H9 (cell line): ENCODE data around the gene EGLN3. TPM values are rescaled to one million over a fixed set of nuclear protein-coding genes. Genes with fewer than 3 reads are reported as not detected.

ENCODE experiments used
- DNase-seq: peaks from one replicate; pipeline ENCODE4 v3.0.0-alpha.2; 2017
- H2AFZ ChIP-seq: one replicate; pipeline ENCODE4 v1.6.1; 2013; ENCODE audit warnings: mild to moderate bottlenecking, low read length, control low read depth, moderate library complexity
- H2AK5ac ChIP-seq: 2 replicates; pipeline ENCODE4 v1.6.1; 2013; ENCODE audit warnings: low read length, control low read depth, mixed read lengths; ENCODE audit not compliant: insufficient read length
- H2BK120ac ChIP-seq: one replicate; pipeline ENCODE4 v1.6.1; 2013; ENCODE audit warnings: low read depth, mild to moderate bottlenecking, low read length, control low read depth, inconsistent platforms; ENCODE audit not compliant: poor library complexity, severe bottlenecking
- H2BK12ac ChIP-seq: 2 replicates; pipeline ENCODE4 v1.6.1; 2013; ENCODE audit warnings: low read length, control low read depth, mixed read lengths, low read depth; ENCODE audit not compliant: insufficient read length
- H2BK15ac ChIP-seq: 2 replicates; pipeline ENCODE4 v1.6.1; 2013; ENCODE audit warnings: low read depth, low read length, control low read depth
- H2BK20ac ChIP-seq: one replicate; pipeline ENCODE4 v1.6.1; 2013; ENCODE audit warnings: low read depth, mild to moderate bottlenecking, low read length, control low read depth, inconsistent platforms; ENCODE audit not compliant: poor library complexity, severe bottlenecking
- H2BK5ac ChIP-seq: 2 replicates; pipeline ENCODE4 v1.6.1; 2013; ENCODE audit warnings: low read length, control low read depth, mixed read lengths; ENCODE audit not compliant: insufficient read length
- H3K14ac ChIP-seq: 2 replicates; pipeline ENCODE4 v1.6.1; 2013; ENCODE audit warnings: low read length, control low read depth; ENCODE audit not compliant: insufficient read depth
- H3K18ac ChIP-seq: 2 replicates; pipeline ENCODE4 v1.6.1; 2013; ENCODE audit warnings: low read depth, mild to moderate bottlenecking, mixed read lengths, low read length, control low read depth; ENCODE audit not compliant: insufficient read length
- H3K23ac ChIP-seq: 2 replicates; pipeline ENCODE4 v1.6.1; 2013; ENCODE audit warnings: low read length, control low read depth, mixed read lengths, low read depth; ENCODE audit not compliant: insufficient read length
- H3K23me2 ChIP-seq: 2 replicates; pipeline ENCODE4 v1.6.1; 2013; ENCODE audit warnings: low read depth, mild to moderate bottlenecking, mixed read lengths, low read length, control low read depth; ENCODE audit not compliant: insufficient read length, poor library complexity, severe bottlenecking
- H3K27ac ChIP-seq: 2 replicates; pipeline ENCODE4 v1.5.1; 2013; ENCODE audit warnings: low read length, control low read depth, mixed read lengths, low read depth; ENCODE audit not compliant: insufficient read length
- H3K27me3 ChIP-seq: 2 replicates; pipeline ENCODE4 v1.6.1; 2013; ENCODE audit warnings: low read length, control low read depth, inconsistent platforms; ENCODE audit not compliant: insufficient read depth
- H3K4ac ChIP-seq: 2 replicates; pipeline ENCODE4 v1.6.1; 2013; ENCODE audit warnings: low read depth, mild to moderate bottlenecking, control low read depth, inconsistent platforms, low read length, moderate library complexity
- H3K4me1 ChIP-seq: 2 replicates; pipeline ENCODE4 v1.6.1; 2013; ENCODE audit warnings: low read length, control low read depth, inconsistent platforms; ENCODE audit not compliant: insufficient read depth
- H3K4me2 ChIP-seq: 2 replicates; pipeline ENCODE4 v1.6.1; 2013; ENCODE audit warnings: low read length, control low read depth, mixed read lengths; ENCODE audit not compliant: insufficient read length, insufficient read depth
- H3K56ac ChIP-seq: 2 replicates; pipeline ENCODE4 v1.6.1; 2013; ENCODE audit warnings: low read depth, mild to moderate bottlenecking, mixed read lengths, low read length, control low read depth; ENCODE audit not compliant: insufficient read length
- H3K79me1 ChIP-seq: 2 replicates; pipeline ENCODE4 v1.6.1; 2013; ENCODE audit warnings: low read depth, mild to moderate bottlenecking, moderate library complexity, low read length, control low read depth, inconsistent platforms; ENCODE audit not compliant: insufficient read depth, poor library complexity, severe bottlenecking
- H3K79me2 ChIP-seq: 2 replicates; pipeline ENCODE4 v1.6.1; 2013; ENCODE audit warnings: low read length, control low read depth, inconsistent platforms; ENCODE audit not compliant: insufficient read depth
- H3K9ac ChIP-seq: 2 replicates; pipeline ENCODE4 v1.6.1; 2013; ENCODE audit warnings: low read length, control low read depth, mixed read lengths; ENCODE audit not compliant: insufficient read length; ENCODE audit errors: extremely low read depth
- H3K9me3 ChIP-seq: one replicate; pipeline ENCODE4 v1.6.1; 2013; ENCODE audit warnings: low read depth, low read length, inconsistent platforms; ENCODE audit not compliant: control insufficient read depth
- H3T11ph ChIP-seq: one replicate; pipeline ENCODE4 v1.6.1; 2013; ENCODE audit warnings: mild to moderate bottlenecking, low read length, control low read depth, inconsistent platforms
- H4K20me1 ChIP-seq: one replicate; pipeline ENCODE4 v1.6.1; 2013; ENCODE audit not compliant: control insufficient read depth, insufficient read length, insufficient read depth
- H4K5ac ChIP-seq: 2 replicates; pipeline ENCODE4 v1.6.1; 2013; ENCODE audit warnings: low read depth, mild to moderate bottlenecking, mixed read lengths, low read length, control low read depth; ENCODE audit not compliant: insufficient read length
- H4K8ac ChIP-seq: replicated peaks from 2 replicates; pipeline ENCODE4 v1.6.1; 2013; ENCODE audit warnings: low read length, control low read depth, mixed read lengths, low read depth; ENCODE audit not compliant: insufficient read length
- H4K91ac ChIP-seq: 2 replicates; pipeline ENCODE4 v1.6.1; 2013; ENCODE audit warnings: low read depth, mild to moderate bottlenecking, moderate library complexity, mixed read lengths, low read length, control low read depth; ENCODE audit not compliant: insufficient read length
- H3K27ac Mint-ChIP-seq, 3 experiments: 2 replicates in 2 of 3; 3 replicates in 1 of 3; pipeline ENCODE4 v1.8.0; 2020 to 2021; ENCODE audit warnings: mixed read lengths in 3 of 3, mild to moderate bottlenecking in 1 of 3, moderate library complexity in 1 of 3
- H3K27me3 Mint-ChIP-seq: 2 replicates; pipeline ENCODE4 v1.8.0; 2021; ENCODE audit warnings: low read depth, mild to moderate bottlenecking, moderate library complexity, mixed read lengths
- H3K36me3 Mint-ChIP-seq, 3 experiments: 2 replicates in 2 of 3; 3 replicates in 1 of 3; pipeline ENCODE4 v1.8.0; 2020 to 2021; ENCODE audit warnings: low read depth in 3 of 3, mixed read lengths in 3 of 3; ENCODE audit not compliant: insufficient read depth in 1 of 3
- H3K4me1 Mint-ChIP-seq, 2 experiments: 2 replicates each; pipeline ENCODE4 v1.8.0; 2020; ENCODE audit warnings: mixed read lengths in 2 of 2
- H3K4me3 Mint-ChIP-seq, 2 experiments: 2 replicates in 1 of 2; 3 replicates in 1 of 2; pipeline ENCODE4 v1.8.0; 2020 to 2021; ENCODE audit warnings: mild to moderate bottlenecking in 2 of 2, mixed read lengths in 2 of 2, moderate library complexity in 1 of 2
- H3K9me3 Mint-ChIP-seq, 2 experiments: 2 replicates in 1 of 2; 3 replicates in 1 of 2; pipeline ENCODE4 v1.8.0; 2020; ENCODE audit warnings: mild to moderate bottlenecking in 2 of 2, mixed read lengths in 2 of 2, moderate library complexity in 1 of 2
- CTCF ChIP-seq: fragments of 200-600 bp; sonication (generic); conservative IDR thresholded peaks from 3 replicates; pipeline ENCODE4 v1.8.0; 2021; ENCODE audit warnings: antibody characterized with exemption, mild to moderate bottlenecking
- WGBS: extraction: QIAGEN DNeasy Blood & Tissue Kit; methylation state at CpG from one replicate; pipeline ENCODE4 v1.1.7; 2013; ENCODE audit warnings: missing lambda C conversion rate, low lambda C conversion rate, mixed read lengths; ENCODE audit not compliant: insufficient read length; ENCODE audit errors: extremely low coverage; 5-methylcytosine and 5-hydroxymethylcytosine counted together
- total RNA-seq: library from RNA; stranded (reverse); gene quantifications from 2 replicates; pipeline ENCODE4 v1.2.1, GENCODE V29; 2021

The EGLN3 gene
- total RNA-seq, 1 experiment from 2014 or later, result 19.8 TPM

- H2BK12ac ChIP-seq, result no peak overlapping the region
- WGBS, result no CpG with 5 or more reads among the region's 3 CpGs
- no peak overlapping the region for H2AK5ac ChIP-seq
- no peaks in the 10 kb centered on the region for H3K9me3 ChIP-seq
- no peak overlapping the region for H3K27ac Mint-ChIP-seq
- no peaks in the 10 kb centered on the region for H3K23me2 ChIP-seq
- H3K4me1 Mint-ChIP-seq, result peaks cover 34 to 38% of the 10 kb centered on the region in 2 experiments
- no peak overlapping the region for H4K8ac ChIP-seq
- H2BK5ac ChIP-seq, result no peak overlapping the region
- no peak overlapping the region for H2BK20ac ChIP-seq
- H3K4me1 ChIP-seq, result peaks cover 6% of the 10 kb centered on the region; the same call in 1 of the 2 replicates
- no peaks in the 10 kb centered on the region for H3K27me3 Mint-ChIP-seq
- no peak overlapping the region for H3T11ph ChIP-seq
- no peak overlapping the region for H4K91ac ChIP-seq
- no peaks in the 10 kb centered on the region for H3K79me2 ChIP-seq
- H3K27ac ChIP-seq, result no peak overlapping the region
- H3K36me3 Mint-ChIP-seq, result peaks cover 0 to 7% (median 0%) of the 10 kb centered on the region in 3 experiments; a peak in 2 of 7 replicates
- no peak overlapping the region for H3K56ac ChIP-seq
- no peak overlapping the region for H2BK15ac ChIP-seq
- no peak overlapping the region for H2AFZ ChIP-seq
- TF ChIP-seq CTCF, result no peak
- no peaks in the 10 kb centered on the region for H4K20me1 ChIP-seq
- H3K14ac ChIP-seq, result no peak overlapping the region
- H3K9me3 Mint-ChIP-seq, result peaks cover 3 to 6% of the 10 kb centered on the region in 2 experiments; a peak in 4 of 5 replicates
- H2BK120ac ChIP-seq, result no peak overlapping the region
- no peak overlapping the region for H3K4ac ChIP-seq
- H3K27me3 ChIP-seq, result no peaks in the 10 kb centered on the region
- H3K4me2 ChIP-seq, result no peak overlapping the region
- DNase-seq, result no peak
- no peak overlapping the region for H3K18ac ChIP-seq
- H4K5ac ChIP-seq, result no peak overlapping the region
- H3K79me1 ChIP-seq, result no peaks in the 10 kb centered on the region
- no peak overlapping the region for H3K9ac ChIP-seq
- H3K23ac ChIP-seq, result no peak overlapping the region
- H3K4me3 Mint-ChIP-seq, result no peak overlapping the region
Measured at GRCh38 chr14:33962016-33962415, 11.1 kb upstream of the EGLN3 start.
